ENCODE measurements around the gene TSPO2. TPM values are rescaled to one million over a fixed set of nuclear protein-coding genes. Genes with fewer than 3 reads are reported as not detected.
"Not testable (repeated sequence)": the region's sequence is repeated elsewhere in the genome, so short reads cannot be mapped to it uniquely, and the experiment has no call there.

TSPO2 gene
- total RNA-seq, 1 experiment from 2014 or later, result not detected

DNA sequence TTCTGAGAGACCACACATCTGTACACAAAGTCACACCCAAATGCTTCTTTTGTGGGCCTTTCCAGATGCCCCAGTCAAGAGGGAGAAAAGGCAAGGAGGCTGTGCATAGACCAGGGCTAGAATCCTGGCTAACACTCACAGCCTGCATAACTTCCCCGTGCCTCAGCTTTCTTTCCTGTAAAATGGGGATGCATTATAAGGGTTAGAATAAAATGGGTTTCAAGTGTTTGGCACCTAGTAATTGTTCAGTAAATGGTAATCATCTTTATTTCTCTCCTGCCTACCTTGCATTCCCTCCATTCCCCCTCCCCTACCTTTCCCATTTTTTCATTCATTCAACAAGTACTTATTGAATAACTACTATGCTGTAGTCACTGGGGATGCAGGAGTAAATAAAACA lies 32.6 kb upstream of the TSPO2 start:
- TF ChIP-seq, protein P1, sequence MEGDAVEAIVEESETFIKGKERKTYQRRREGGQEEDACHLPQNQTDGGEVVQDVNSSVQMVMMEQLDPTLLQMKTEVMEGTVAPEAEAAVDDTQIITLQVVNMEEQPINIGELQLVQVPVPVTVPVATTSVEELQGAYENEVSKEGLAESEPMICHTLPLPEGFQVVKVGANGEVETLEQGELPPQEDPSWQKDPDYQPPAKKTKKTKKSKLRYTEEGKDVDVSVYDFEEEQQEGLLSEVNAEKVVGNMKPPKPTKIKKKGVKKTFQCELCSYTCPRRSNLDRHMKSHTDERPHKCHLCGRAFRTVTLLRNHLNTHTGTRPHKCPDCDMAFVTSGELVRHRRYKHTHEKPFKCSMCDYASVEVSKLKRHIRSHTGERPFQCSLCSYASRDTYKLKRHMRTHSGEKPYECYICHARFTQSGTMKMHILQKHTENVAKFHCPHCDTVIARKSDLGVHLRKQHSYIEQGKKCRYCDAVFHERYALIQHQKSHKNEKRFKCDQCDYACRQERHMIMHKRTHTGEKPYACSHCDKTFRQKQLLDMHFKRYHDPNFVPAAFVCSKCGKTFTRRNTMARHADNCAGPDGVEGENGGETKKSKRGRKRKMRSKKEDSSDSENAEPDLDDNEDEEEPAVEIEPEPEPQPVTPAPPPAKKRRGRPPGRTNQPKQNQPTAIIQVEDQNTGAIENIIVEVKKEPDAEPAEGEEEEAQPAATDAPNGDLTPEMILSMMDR (IDR thresholded peaks at IDR 0.05; ENCODE audit: unreplicated experiment), result no peak
- Mint-ChIP-seq H3K27ac (ENCODE audit: low read depth, unreplicated experiment) (no peak overlapping the region), H3K27me3 (ENCODE audit: insufficient read depth, unreplicated experiment) (no peaks in the 10 kb centered on the region), H3K9me3 (ENCODE audit: unreplicated experiment) (no peaks in the 10 kb centered on the region), H3K36me3 (ENCODE audit: insufficient read depth, unreplicated experiment) (no peaks in the 10 kb centered on the region), H3K4me1 (ENCODE audit: insufficient read depth, unreplicated experiment) (no peaks in the 10 kb centered on the region), H3K4me3 (ENCODE audit: unreplicated experiment) (no peak overlapping the region)
- intact Hi-C loops (cut with micrococcal nuclease), result no loop called here
- POLR2A ChIA-PET, result no interaction called here
- CTCF ChIA-PET, result interaction anchor here (0.6 to 2.1 kb wide), 4 partner anchors 10 to 137 kb away, joined by 3 to 16 read pairs (median 4); no protein-coding TSS in a partner anchor
- no peak for DNase-seq (ENCODE audit: unreplicated experiment)
- no TSS peak for BruUV-seq (replicated peaks)

DNA sequence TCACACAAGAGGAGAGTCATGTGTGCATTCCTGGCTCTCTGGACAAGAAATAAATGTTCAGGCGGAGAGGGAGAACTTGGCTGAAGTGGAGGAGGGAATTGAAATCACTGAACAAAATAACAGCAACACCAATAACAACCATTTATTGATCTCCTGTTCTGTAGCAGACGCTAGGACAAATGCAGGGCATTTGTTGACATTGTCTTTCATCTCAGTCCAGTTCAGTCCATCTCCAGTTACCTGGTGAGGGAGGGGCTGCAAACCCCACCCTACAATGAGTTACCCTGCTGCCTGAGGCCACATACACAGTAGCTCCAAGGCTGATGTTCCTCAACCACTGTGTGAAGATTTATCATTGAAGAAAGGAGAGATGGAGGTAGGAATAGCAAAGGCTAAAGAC lies 30.6 kb upstream of the TSPO2 start:
- Mint-ChIP-seq H3K27ac (ENCODE audit: low read depth, unreplicated experiment) (no peak overlapping the region), H3K4me1 (ENCODE audit: insufficient read depth, unreplicated experiment) (no peaks in the 10 kb centered on the region), H3K27me3 (ENCODE audit: insufficient read depth, unreplicated experiment) (no peaks in the 10 kb centered on the region), H3K36me3 (ENCODE audit: insufficient read depth, unreplicated experiment) (no peaks in the 10 kb centered on the region), H3K9me3 (ENCODE audit: unreplicated experiment) (no peaks in the 10 kb centered on the region), H3K4me3 (ENCODE audit: unreplicated experiment) (no peak overlapping the region)
- no peak for DNase-seq (ENCODE audit: unreplicated experiment)
- ChIA-PET CTCF (interaction anchor here (1.2 to 1.5 kb wide), 4 partner anchors 8 to 17 kb away, joined by 3 to 4 read pairs (median 4); no protein-coding TSS in a partner anchor), POLR2A (no interaction called here)
- TF ChIP-seq, protein P1 (IDR thresholded peaks at IDR 0.05; ENCODE audit: unreplicated experiment), result no peak
- no TSS peak for BruUV-seq (replicated peaks)
- intact Hi-C loops (cut with micrococcal nuclease), result loop anchor here (1.0 kb wide), 1 partner anchor 9 kb away; no protein-coding TSS in a partner anchor

DNA sequence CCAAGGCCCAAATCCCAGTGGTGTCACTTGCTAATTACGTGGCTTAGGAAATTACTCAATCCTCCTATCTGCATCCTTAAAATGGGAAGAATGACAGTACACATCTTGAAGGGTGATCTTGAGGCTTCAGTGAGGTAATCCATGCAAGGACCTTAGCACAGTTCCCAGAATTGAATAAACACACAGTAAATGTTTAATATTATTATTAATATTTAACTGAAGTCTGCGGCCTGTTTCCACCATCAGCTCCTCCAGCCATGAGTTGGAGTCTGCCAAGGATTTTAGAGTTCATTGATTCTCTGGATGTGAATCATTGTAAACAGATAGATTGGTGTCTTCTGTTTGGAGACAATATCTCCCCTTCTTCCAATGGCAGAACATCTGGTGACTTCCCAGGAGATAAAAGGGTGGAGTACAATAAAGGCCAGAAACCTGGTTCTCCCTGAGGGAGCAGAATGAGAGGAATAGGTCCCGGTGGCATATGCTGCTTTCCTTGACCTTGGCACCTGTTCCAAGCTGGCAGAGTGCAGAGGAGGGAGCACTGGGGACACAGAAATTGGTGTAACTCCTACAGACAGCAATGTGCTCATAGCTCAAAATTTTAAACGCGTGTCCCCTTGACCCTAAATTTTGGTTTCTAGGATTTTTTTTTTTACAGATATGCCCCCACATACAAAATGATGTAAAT lies 28.7 kb upstream of the TSPO2 start:
- DNase-seq (ENCODE audit: unreplicated experiment), result no peak
- Mint-ChIP-seq H3K36me3 (ENCODE audit: insufficient read depth, unreplicated experiment) (no peaks in the 10 kb centered on the region), H3K27me3 (ENCODE audit: insufficient read depth, unreplicated experiment) (no peaks in the 10 kb centered on the region), H3K9me3 (ENCODE audit: unreplicated experiment) (no peaks in the 10 kb centered on the region), H3K4me3 (ENCODE audit: unreplicated experiment) (no peak overlapping the region), H3K4me1 (ENCODE audit: insufficient read depth, unreplicated experiment) (no peaks in the 10 kb centered on the region), H3K27ac (ENCODE audit: low read depth, unreplicated experiment) (no peak overlapping the region)
- ChIA-PET POLR2A (no interaction called here), CTCF (interaction anchor here (2.1 kb wide), 1 partner anchor 14 kb away, joined by 18 read pairs; no protein-coding TSS in a partner anchor)
- intact Hi-C loops (cut with micrococcal nuclease), result no loop called here
- BruUV-seq (replicated peaks), result no TSS peak
- TF ChIP-seq, protein P1 (IDR thresholded peaks at IDR 0.05; ENCODE audit: unreplicated experiment), result no peak

DNA sequence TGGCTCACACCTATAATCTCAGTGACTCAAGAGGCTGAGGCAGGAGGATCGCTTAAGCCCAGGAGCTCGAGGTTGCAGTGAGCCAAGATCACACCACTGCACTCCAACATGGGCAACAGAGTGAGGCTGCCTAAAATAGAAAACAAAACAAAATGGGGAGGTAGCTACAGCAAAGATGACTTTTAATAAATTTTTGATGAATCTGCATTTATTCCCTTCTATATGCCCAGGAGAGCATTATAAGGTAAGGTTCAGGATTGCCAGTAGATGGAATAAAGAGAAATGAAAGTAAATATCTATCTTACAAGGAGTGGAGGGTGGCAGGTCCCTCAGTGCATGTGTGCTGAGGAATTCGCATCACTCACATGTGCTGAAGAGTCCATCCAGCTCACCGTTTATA lies 27.5 kb upstream of the TSPO2 start:
- BruUV-seq (replicated peaks), result no TSS peak
- Mint-ChIP-seq H3K27me3 (ENCODE audit: insufficient read depth, unreplicated experiment) (no peaks in the 10 kb centered on the region), H3K9me3 (ENCODE audit: unreplicated experiment) (no peaks in the 10 kb centered on the region), H3K4me1 (ENCODE audit: insufficient read depth, unreplicated experiment) (no peaks in the 10 kb centered on the region), H3K36me3 (ENCODE audit: insufficient read depth, unreplicated experiment) (no peaks in the 10 kb centered on the region), H3K4me3 (ENCODE audit: unreplicated experiment) (no peak overlapping the region), H3K27ac (ENCODE audit: low read depth, unreplicated experiment) (no peak overlapping the region)
- POLR2A ChIA-PET, result interaction anchor here (0.7 kb wide), 2 partner anchors 9 to 17 kb away, joined by 3 read pairs; no protein-coding TSS in a partner anchor
- intact Hi-C loops (cut with micrococcal nuclease), result no loop called here
- TF ChIP-seq, protein P1 (IDR thresholded peaks at IDR 0.05; ENCODE audit: unreplicated experiment), result no peak
- CTCF ChIA-PET, result interaction anchor here (1.0 to 2.1 kb wide), 2 partner anchors 10 to 12 kb away, joined by 3 to 18 read pairs; no protein-coding TSS in a partner anchor
- no peak for DNase-seq (ENCODE audit: unreplicated experiment)

DNA sequence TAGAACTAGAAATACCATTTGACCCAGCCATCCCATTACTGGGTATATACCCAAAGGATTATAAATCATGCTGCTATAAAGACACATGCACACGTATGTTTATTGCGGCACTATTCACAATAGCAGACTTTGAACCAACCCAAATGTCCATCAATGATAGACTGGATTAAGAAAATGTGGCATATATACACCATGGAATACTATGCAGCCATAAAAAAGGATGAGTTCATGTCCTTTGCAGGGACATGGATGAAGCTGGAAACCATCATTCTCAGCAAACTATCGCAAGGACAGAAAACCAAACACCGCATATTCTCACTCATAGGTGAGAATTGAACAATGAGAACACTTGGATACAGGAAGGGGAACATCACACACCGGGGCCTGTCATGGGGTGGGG lies 26.4 kb upstream of the TSPO2 start:
- H3K4me1 Mint-ChIP-seq (ENCODE audit: insufficient read depth, unreplicated experiment); intact Hi-C loops (cut with micrococcal nuclease); H3K27ac Mint-ChIP-seq (ENCODE audit: low read depth, unreplicated experiment); H3K27me3 Mint-ChIP-seq (ENCODE audit: insufficient read depth, unreplicated experiment); H3K36me3 Mint-ChIP-seq (ENCODE audit: insufficient read depth, unreplicated experiment); DNase-seq (ENCODE audit: unreplicated experiment); POLR2A ChIA-PET; BruUV-seq (replicated peaks); H3K4me3 Mint-ChIP-seq (ENCODE audit: unreplicated experiment); H3K9me3 Mint-ChIP-seq (ENCODE audit: unreplicated experiment): not testable (repeated sequence)
- CTCF ChIA-PET, result interaction anchor here (0.5 to 2.1 kb wide), 3 partner anchors 8 to 11 kb away, joined by 3 to 18 read pairs (median 3); no protein-coding TSS in a partner anchor
